K562 (cell line): ENCODE results near the gene SVEP1. TPM values are rescaled to one million over a fixed set of nuclear protein-coding genes. Genes with fewer than 3 reads are reported as not detected.

ENCODE experiments used
- ATAC-seq: fragments of 200-7000 bp; cut with Tn5 transposase; 3 replicates; pipeline ENCODE4 v1.9.1; 2020; ENCODE audit warnings: moderate library complexity
- BruUV-seq: library from RNA; stranded (reverse); fragments of 400-500 nt; replicated peaks from 2 replicates; lab custom pipeline; 2021; lab: Mats Ljungman, UMichigan
- CTCF ChIA-PET: fragments of 300-600 bp; formaldehyde crosslinking; extraction: SDS; loops from one replicate; lab custom pipeline; 2021; ENCODE audit warnings: low intra/inter-chr PET ratio; lab: Yijun Ruan, JAX
- POLR2A ChIA-PET: fragments of 300-600, 350-650 bp; sonication (Branson Sonifier 250); formaldehyde crosslinking; extraction: SDS; loops from one replicate; lab custom pipeline; 2021; ENCODE audit warnings: antibody characterized with exemption, inconsistent platforms; lab: Yijun Ruan, JAX
- DNase-seq, 4 experiments: peaks; one replicate each; pipeline versions ENCODE4 v3.0.0 to v3.0.0-alpha.2; 2011 to 2018; ENCODE audit warnings: low spot score in 3 of 4, mixed read lengths in 3 of 4; ENCODE audit errors: extremely low read depth in 1 of 4
- FAIRE-seq: peaks from 2 replicates; lab custom pipeline; 2011; peaks lifted over from hg19 to GRCh38; lab: Jason Lieb, UNC
- H2AFZ ChIP-seq: 2 replicates; pipeline ENCODE4 v1.6.0; 2011; ENCODE audit warnings: low read depth, low read length, control low read depth, inconsistent platforms
- H3K27ac ChIP-seq: fragments of 200-600 bp; 3 replicates; pipeline ENCODE4 v1.8.0; 2011; ENCODE audit warnings: low read depth, mild to moderate bottlenecking, control low read depth, inconsistent platforms, low read length, moderate library complexity, mixed read lengths; ENCODE audit errors: extremely low read depth
- H3K27me3 ChIP-seq, 2 experiments: fragments of 300-600 bp in 1 of 2; 2 replicates in 1 of 2; 3 replicates in 1 of 2; pipeline versions ENCODE4 v1.6.0 to v1.8.0; 2011; ENCODE audit warnings: inconsistent platforms in 2 of 2, low read length in 2 of 2, mild to moderate bottlenecking in 1 of 2, mixed read lengths in 1 of 2, moderate library complexity in 1 of 2; ENCODE audit not compliant: control insufficient read depth in 2 of 2, insufficient read depth in 2 of 2
- H3K36me3 ChIP-seq: fragments of 300-600 bp; 3 replicates; pipeline ENCODE4 v1.8.0; 2011; ENCODE audit warnings: mild to moderate bottlenecking, low read length, inconsistent platforms; ENCODE audit not compliant: control insufficient read depth, insufficient read depth
- H3K4me1 ChIP-seq, 2 experiments: fragments of 200-600 bp in 1 of 2; replicated peaks in 1 of 2; 2 replicates in 1 of 2; 3 replicates in 1 of 2; pipeline versions ENCODE4 v1.5.1 to v1.8.0; 2011; ENCODE audit warnings: inconsistent platforms in 2 of 2, low read length in 2 of 2, mild to moderate bottlenecking in 1 of 2, mixed read lengths in 1 of 2, moderate library complexity in 1 of 2; ENCODE audit not compliant: control insufficient read depth in 2 of 2, insufficient read depth in 2 of 2
- H3K4me2 ChIP-seq: 2 replicates; pipeline ENCODE4 v1.6.1; 2011; ENCODE audit warnings: low read length, control low read depth, inconsistent platforms, mixed read lengths; ENCODE audit not compliant: insufficient read depth
- H3K4me3 ChIP-seq: fragments of 200-600 bp; sonication (generic), shearing (Covaris generic); 2 replicates; pipeline ENCODE4 v1.5.1; 2016; ENCODE audit warnings: control low read depth, inconsistent platforms
- H3K79me2 ChIP-seq: fragments of 200-600 bp; 3 replicates; pipeline ENCODE4 v1.8.0; 2011; ENCODE audit warnings: low read length, inconsistent platforms; ENCODE audit not compliant: control insufficient read depth, insufficient read depth
- H3K9ac ChIP-seq, 2 experiments: 2 replicates each; pipeline versions ENCODE4 v1.6.0 to v1.6.1; 2011; ENCODE audit warnings: low read depth in 2 of 2, low read length in 2 of 2, control low read depth in 1 of 2, inconsistent platforms in 1 of 2, mild to moderate bottlenecking in 1 of 2, mixed read lengths in 1 of 2; ENCODE audit not compliant: insufficient read depth in 1 of 2
- H3K9me1 ChIP-seq: one replicate; pipeline ENCODE4 v1.6.0; 2011; ENCODE audit warnings: inconsistent platforms, mild to moderate bottlenecking, low read length, moderate library complexity; ENCODE audit not compliant: control insufficient read depth, insufficient read depth
- H3K9me3 ChIP-seq: replicated peaks from 2 replicates; pipeline ENCODE4 v1.5.1; 2011; ENCODE audit warnings: low read depth, low read length, inconsistent platforms; ENCODE audit not compliant: control insufficient read depth, insufficient read depth
- H4K20me1 ChIP-seq: replicated peaks from 2 replicates; pipeline ENCODE4 v1.6.1; 2011; ENCODE audit warnings: low read length, inconsistent platforms, mixed read lengths; ENCODE audit not compliant: control insufficient read depth, insufficient read depth
- BHLHE40 ChIP-seq: IDR thresholded peaks from 2 replicates; pipeline ENCODE4 v1.6.1; 2011; ENCODE audit warnings: low read length, improper control_type of control experiment
- BRF1 ChIP-seq: IDR thresholded peaks from 3 replicates; pipeline ENCODE4 v1.6.1; 2011; ENCODE audit warnings: borderline replicate concordance, mild to moderate bottlenecking; ENCODE audit not compliant: insufficient read length; ENCODE audit errors: extremely low read depth
- CHCHD3 ChIP-seq: fragments of 250-450 bp; sonication (Bioruptor Pico); IDR thresholded peaks from 2 replicates; pipeline ENCODE4 v2.1.2; 2022; ENCODE audit warnings: mild to moderate bottlenecking
- E2F5 ChIP-seq: sonication (generic); formaldehyde crosslinking; IDR thresholded peaks from 2 replicates; pipeline ENCODE4 v1.8.0; 2022; ENCODE audit warnings: mild to moderate bottlenecking, missing genetic modification reagents
- THRAP3 ChIP-seq: fragments of 450-650 bp; IDR thresholded peaks from 2 replicates; pipeline ENCODE4 v1.6.1; 2016; ENCODE audit warnings: mild to moderate bottlenecking, inconsistent platforms, borderline replicate concordance
- YBX1 ChIP-seq: fragments of 450-650 bp; IDR thresholded peaks from 2 replicates; pipeline ENCODE4 v1.7.1; 2016; ENCODE audit warnings: mild to moderate bottlenecking
- ZNF3 ChIP-seq: fragments of 250-450 bp; sonication (Bioruptor Pico); IDR thresholded peaks from 2 replicates; pipeline ENCODE4 v1.5.0; 2021; ENCODE audit warnings: mild to moderate bottlenecking, moderate library complexity
- ZNF408 ChIP-seq: fragments of 250-450 bp; sonication (Bioruptor Pico); IDR thresholded peaks from 2 replicates; pipeline ENCODE4 v1.4.0; 2020; ENCODE audit warnings: low read depth, mild to moderate bottlenecking, moderate library complexity
- ZSCAN29 ChIP-seq: fragments of 450-650 bp; IDR thresholded peaks from 2 replicates; pipeline ENCODE4 v1.6.1; 2017
- in situ Hi-C: fragments of 300-500 bp; cut with MboI; formaldehyde crosslinking; loops from 4 replicates; pipeline ENCODE4 v1.15.0; 2018; ENCODE audit warnings: inconsistent platforms, mixed read lengths
- intact Hi-C: fragments of 100-400 bp; cut with micrococcal nuclease; formaldehyde crosslinking; loops from 2 replicates; pipeline ENCODE4 v1.14.2; 2022
- polyA plus RNA-seq, 8 experiments: library from polyadenylated mRNA; depleted of rRNA in 4 of 8; stranded (reverse) in 5 of 8; unstranded in 3 of 8; fragments of >200 nt; fragmentation: Nextera tagmentation in 2 of 8; fragmentation: Illumina TruSeq in 1 of 8; extraction: Ambion mirVana in 2 of 8; extraction: Trizol in 1 of 8; gene quantifications; 2 replicates each; pipeline versions ENCODE4 v1.2.1 to v1.2.3, GENCODE V29; 2011 to 2014; ENCODE audit warnings: inconsistent platforms in 1 of 8, missing spikeins in 1 of 8
- total RNA-seq, 7 experiments: library from RNA; depleted of rRNA in 6 of 7; stranded (reverse); fragments of >200 nt in 6 of 7; fragmentation: Illumina TruSeq in 2 of 7; extraction: Trizol in 2 of 7; gene quantifications; 2 replicates each; pipeline versions ENCODE4 v1.2.1 to v1.2.3, GENCODE V29; 2011 to 2021; ENCODE audit warnings: low replicate concordance in 1 of 7

Gene SVEP1
- total and polyA plus RNA-seq, 9 of the 15 experiments (the other 6 are each of a cell fraction or from before 2014, with no cell fraction given) = 0.20 to 0.84 (median 0.43) TPM

GRCh38 chr9:110455860-110456259, 123.7 kb downstream of the SVEP1 start:
- Histone ChIP-seq H2AFZ (no peak overlapping the region), H3K36me3 (no peaks in the 10 kb centered on the region), H3K9me3 (no peaks in the 10 kb centered on the region), H3K9me1 (no peaks in the 10 kb centered on the region), H3K79me2 (no peaks in the 10 kb centered on the region), H3K4me1 (no peaks in the 10 kb centered on the region), H3K27ac (no peak overlapping the region), H4K20me1 (no peaks in the 10 kb centered on the region; the same call in 1 of the 2 replicates), H3K27me3 (no peaks in the 10 kb centered on the region), H3K4me2 (no peak overlapping the region), H3K9ac (no peak overlapping the region), H3K4me3 (no peak overlapping the region)
- intact Hi-C loops = no loop called here
- BruUV-seq = no TSS peak
- TF ChIP-seq THRAP3 = no peak
- no peak for TF ChIP-seq BHLHE40
- no peak for TF ChIP-seq ZNF408 (CRISPR knock-in tag)
- TF ChIP-seq E2F5 (CRISPR knock-in tag) = no peak
- no peak for TF ChIP-seq BRF1
- TF ChIP-seq ZSCAN29 = no peak
- no peak for TF ChIP-seq YBX1
- no peak for TF ChIP-seq ZNF3
- no peak for TF ChIP-seq CHCHD3 (CRISPR knock-in tag)
- POLR2A ChIA-PET = interaction anchor here (0.6 kb wide), 1 partner anchor 12 kb away, joined by 4 read pairs; no protein-coding TSS in a partner anchor
- no peak for DNase-seq
- in situ Hi-C loops = no loop called here
- ATAC-seq = no peak
- CTCF ChIA-PET = no interaction called here
- FAIRE-seq = no peak
